Measurements from ENCODE around the gene RAB30. TPM values are rescaled to one million over a fixed set of nuclear protein-coding genes. Genes with fewer than 3 reads are reported as not detected.

Gene RAB30
- total RNA-seq, 2 experiments from 2014 or later, result 11.9 to 14.3 TPM

GRCh38 chr11:82924522-82925224 lies 147.0 kb downstream of the RAB30 start:
- H3K4me1 Mint-ChIP-seq, result peaks cover 33% of the 10 kb centered on the region

More at GRCh38 chr11:82924522-82925224, 147.0 kb downstream of the RAB30 start:
- Mint-ChIP-seq H3K9me3 (no peaks in the 10 kb centered on the region), H3K36me3 (peaks cover 22% of the 10 kb centered on the region), H3K27me3 (no peaks in the 10 kb centered on the region), H3K4me3 (no peak overlapping the region), H3K27ac (peak overlapping the region; percentile 19)
- no peak for DNase-seq
- no peak for ATAC-seq (ENCODE audit: low read depth)
- POLR2A ChIA-PET, result interaction anchor here (2.4 kb wide), 1 partner anchor 23 kb away, joined by 9 read pairs; the partner anchor contains the start of gene DDIAS

Other genes with a start within 250 kb of the RAB30 start
- 10 to 100 TPM; 21.3 to 25.6 TPM for gene PRCP, start 171.5 kb downstream of the RAB30 start, total RNA-seq
- 10 to 100 TPM in 1 of 2 experiments, 1 to 10 TPM in 1; 8.8 to 10.6 TPM for gene DDIAS, start 170.2 kb downstream of the RAB30 start, total RNA-seq
- 100 to 1,000 TPM; 107 to 109 TPM for gene PCF11, start 85.2 kb upstream of the RAB30 start, total RNA-seq
- gene ANKRD42, start 121.8 kb upstream of the RAB30 start, total RNA-seq, result 1 to 10 TPM; 6.2 to 7.4 TPM
- 10 to 100 TPM; 33.6 to 34.4 TPM for gene CCDC90B, start 214.5 kb upstream of the RAB30 start, total RNA-seq